GM23338 (cell line): ENCODE data around the gene UPK3B. TPM values are rescaled to one million over a fixed set of nuclear protein-coding genes. Genes with fewer than 3 reads are reported as not detected.
"Not testable (repeated sequence)": the region's sequence is repeated elsewhere in the genome, so short reads cannot be mapped to it uniquely, and the experiment has no call there.

Experiments used
- ATAC-seq: fragments of 200-7000 bp; cut with Tn5 transposase; 3 replicates; pipeline ENCODE4 v1.9.1; 2020
- DNase-seq: peaks from one replicate; pipeline ENCODE4 v3.0.0-alpha.2; 2015; ENCODE audit warnings: low spot score
- H2AFZ ChIP-seq: fragments of 200-600 bp; sonication (generic); 2 replicates; pipeline ENCODE4 v1.8.0; 2016; ENCODE audit warnings: antibody characterized with exemption, mild to moderate bottlenecking, moderate library complexity
- H3F3A ChIP-seq: fragments of 200-600 bp; sonication (generic); replicated peaks from 2 replicates; pipeline ENCODE4 v1.8.0; 2017; ENCODE audit warnings: antibody characterized with exemption, mixed run types, low read depth
- H3K27ac ChIP-seq: fragments of 200-600 bp; sonication (generic); 2 replicates; pipeline ENCODE4 v1.6.1; 2016; ENCODE audit warnings: low read depth
- H3K27me3 ChIP-seq: fragments of 200-600 bp; sonication (generic); 2 replicates; pipeline ENCODE4 v1.8.0; 2016; ENCODE audit warnings: mild to moderate bottlenecking, mixed run types, moderate library complexity; ENCODE audit not compliant: insufficient read depth
- H3K36me3 ChIP-seq: fragments of 200-600 bp; sonication (generic); 2 replicates; pipeline ENCODE4 v1.8.0; 2016; ENCODE audit warnings: mild to moderate bottlenecking; ENCODE audit not compliant: insufficient read depth
- H3K4me1 ChIP-seq: fragments of 200-600 bp; sonication (generic); 2 replicates; pipeline ENCODE4 v1.8.0; 2016; ENCODE audit warnings: mild to moderate bottlenecking, moderate library complexity; ENCODE audit not compliant: insufficient read depth
- H3K4me2 ChIP-seq: fragments of 200-600 bp; sonication (generic); 2 replicates; pipeline ENCODE4 v1.7.1; 2017; ENCODE audit warnings: mixed run types
- H3K4me3 ChIP-seq: fragments of 200-600 bp; sonication (generic); 2 replicates; pipeline ENCODE4 v1.6.1; 2016; ENCODE audit warnings: mixed run types
- H3K79me2 ChIP-seq: fragments of 200-600 bp; sonication (generic); replicated peaks from 2 replicates; pipeline ENCODE4 v1.8.0; 2017; ENCODE audit warnings: mild to moderate bottlenecking; ENCODE audit not compliant: insufficient read depth
- H3K9me2 ChIP-seq: fragments of 200-600 bp; sonication (generic); 2 replicates; pipeline ENCODE4 v1.8.0; 2017; ENCODE audit not compliant: insufficient read depth
- H4K20me1 ChIP-seq: fragments of 200-600 bp; sonication (generic); replicated peaks from 2 replicates; pipeline ENCODE4 v1.8.0; 2017; ENCODE audit warnings: mild to moderate bottlenecking; ENCODE audit not compliant: insufficient read depth
- H3K27ac Mint-ChIP-seq: 2 replicates; pipeline ENCODE4 v1.8.0; 2020; ENCODE audit warnings: inconsistent platforms, mild to moderate bottlenecking, moderate library complexity, mixed read lengths
- H3K27me3 Mint-ChIP-seq: 3 replicates; pipeline ENCODE4 v1.8.0; 2022; ENCODE audit warnings: low read depth, mild to moderate bottlenecking, moderate library complexity, mixed read lengths, inconsistent platforms; ENCODE audit not compliant: insufficient read depth, poor library complexity
- H3K36me3 Mint-ChIP-seq: 3 replicates; pipeline ENCODE4 v1.8.0; 2021; ENCODE audit warnings: low read depth, mild to moderate bottlenecking, inconsistent platforms, moderate library complexity, mixed read lengths
- H3K4me1 Mint-ChIP-seq: 3 replicates; pipeline ENCODE4 v1.8.0; 2020; ENCODE audit warnings: mild to moderate bottlenecking, inconsistent platforms, mixed read lengths
- H3K4me3 Mint-ChIP-seq: 3 replicates; pipeline ENCODE4 v1.8.0; 2021; ENCODE audit warnings: moderate library complexity, mild to moderate bottlenecking, inconsistent platforms, mixed read lengths
- H3K9me3 Mint-ChIP-seq: 3 replicates; pipeline ENCODE4 v1.8.0; 2020; ENCODE audit warnings: moderate library complexity, mild to moderate bottlenecking, inconsistent platforms, mixed read lengths
- CTCF ChIP-seq, 2 experiments: fragments of 200-600 bp in 1 of 2; sonication (generic) in 1 of 2; conservative IDR thresholded peaks; 2 replicates each; pipeline versions ENCODE4 v1.5.1 to v1.6.1; 2016 to 2017; ENCODE audit warnings: antibody characterized with exemption in 2 of 2, low read depth in 2 of 2, mild to moderate bottlenecking in 2 of 2, moderate library complexity in 1 of 2
- EZH2 ChIP-seq: fragments of 200-600 bp; sonication (generic); IDR thresholded peaks from one replicate; pipeline ENCODE4 v1.8.0; 2017; ENCODE audit warnings: antibody characterized with exemption, mild to moderate bottlenecking, low read depth; ENCODE audit not compliant: unreplicated experiment
- JUNB ChIP-seq: IDR thresholded peaks from one replicate; pipeline ENCODE4 v1.6.1; 2016; ENCODE audit warnings: antibody characterized with exemption; ENCODE audit not compliant: unreplicated experiment
- polyA plus RNA-seq: library from polyadenylated mRNA; unstranded; fragments of >200 nt; fragmentation: Nextera tagmentation; extraction: Ambion mirVana; gene quantifications from 2 replicates; pipeline ENCODE4 v1.2.1, GENCODE V29; 2016
- total RNA-seq: library from RNA; depleted of rRNA; stranded (reverse); fragments of >200 nt; shearing (Covaris generic); gene quantifications from 2 replicates; pipeline ENCODE4 v1.2.3, GENCODE V29; 2014

Gene UPK3B
- total and polyA plus RNA-seq, 2 experiments from 2014 or later: 3.8 to 5.2 TPM

GRCh38 chr7:76511911-76512885 lies 1.8 kb downstream of the UPK3B start:
- H3K4me3 ChIP-seq, H2AFZ ChIP-seq, H3K27me3 ChIP-seq, H3K9me3 Mint-ChIP-seq, H4K20me1 ChIP-seq, H3K27ac Mint-ChIP-seq, H3K79me2 ChIP-seq, H3K36me3 Mint-ChIP-seq, H3K4me1 Mint-ChIP-seq, H3K27ac ChIP-seq, H3K4me2 ChIP-seq, H3K27me3 Mint-ChIP-seq, H3K9me2 ChIP-seq, ATAC-seq, H3K36me3 ChIP-seq, H3K4me3 Mint-ChIP-seq, H3F3A ChIP-seq, DNase-seq: not testable (repeated sequence)
- H3K4me1 ChIP-seq: peaks cover 12% of the 10 kb centered on the region

- Mint-ChIP-seq H3K27ac (no peak overlapping the region), H3K36me3 (no peaks in the 10 kb centered on the region), H3K9me3 (no peaks in the 10 kb centered on the region), H3K4me3 (no peak overlapping the region), H3K27me3 (peaks cover 6% of the 10 kb centered on the region), H3K4me1 (peaks cover 5% of the 10 kb centered on the region)
- H2AFZ ChIP-seq: no peak overlapping the region
- no peak overlapping the region for H3K4me2 ChIP-seq
- peaks cover 12% of the 10 kb centered on the region for H3K4me1 ChIP-seq
- no peaks in the 10 kb centered on the region for H3K9me2 ChIP-seq
- H3K36me3 ChIP-seq: no peaks in the 10 kb centered on the region
- TF ChIP-seq CTCF (conservative IDR thresholded peaks at IDR 0.05; ENCODE audit: low read depth in 2 of 2) (peak; percentile 48 to 50), JUNB (no peak), EZH2 (no peak)
- no peaks in the 10 kb centered on the region for H3K27me3 ChIP-seq
- H3K4me3 ChIP-seq: no peak overlapping the region
- DNase-seq: peak; percentile 81
- no peaks in the 10 kb centered on the region for H3K79me2 ChIP-seq
- no peak overlapping the region for H3K27ac ChIP-seq
- no peaks in the 10 kb centered on the region for H4K20me1 ChIP-seq
- no peaks in the 10 kb centered on the region for H3F3A ChIP-seq
- peak; percentile 46 for ATAC-seq
Measured at GRCh38 chr7:76512941-76513816, 2.8 kb downstream of the UPK3B start.
